Measurements from ENCODE around the gene VTA1. TPM values are rescaled to one million over a fixed set of nuclear protein-coding genes. Genes with fewer than 3 reads are reported as not detected.

VTA1 gene
- total and polyA plus RNA-seq, 2 of the 4 experiments (the other 2 are of a cell fraction): 60.9 to 120 TPM

DNA sequence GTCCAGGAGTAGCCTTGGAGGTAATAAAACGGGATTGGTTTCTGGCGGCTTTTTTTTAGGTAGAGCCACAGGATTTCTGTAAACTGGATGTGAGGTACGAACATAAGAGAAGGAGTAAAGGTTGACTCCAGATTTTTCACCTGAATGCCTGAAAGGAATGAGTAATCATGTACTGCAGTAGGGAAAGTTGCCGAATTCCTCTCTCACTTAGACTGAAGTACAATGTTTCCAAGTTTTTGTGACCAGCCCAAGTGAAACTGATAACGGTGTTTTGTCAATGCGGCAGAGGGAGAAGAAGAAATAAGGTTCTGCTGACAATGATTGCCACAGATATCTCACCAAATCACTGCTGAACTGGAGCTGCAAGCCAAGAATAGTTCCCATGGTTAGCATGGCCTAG lies 75.0 kb downstream of the VTA1 start:
- Histone ChIP-seq H3K14ac (replicated peaks; ENCODE audit: low read depth, low read length) (no peak overlapping the region), H2BK5ac (ENCODE audit: low read depth, low read length, poor library complexity, severe bottlenecking) (no peak overlapping the region), H3K9me3 (ENCODE audit: control insufficient read depth, insufficient read depth, low read length) (no peaks in the 10 kb centered on the region), H3K4me1 (ENCODE audit: control insufficient read depth, insufficient read depth, low read length) (no peaks in the 10 kb centered on the region), H3K4me3 (ENCODE audit: insufficient read depth, low read depth, low read length) (no peak overlapping the region), H3K9me1 (ENCODE audit: insufficient read depth, low read length) (no peaks in the 10 kb centered on the region), H4K8ac (ENCODE audit: low read depth in 2 of 2, low read length in 2 of 2) (no peak overlapping the region), H3K27ac (ENCODE audit: insufficient read depth, low read length) (no peak overlapping the region), H3K56ac (ENCODE audit: extremely low read depth, insufficient read depth, low read length) (no peak overlapping the region), H2BK15ac (ENCODE audit: low read depth, low read length) (no peak overlapping the region), H4K20me1 (ENCODE audit: insufficient read depth, low read length) (no peaks in the 10 kb centered on the region), H3K36me3 (ENCODE audit: control insufficient read depth, insufficient read depth, low read length) (no peaks in the 10 kb centered on the region), H4K5ac (ENCODE audit: low read depth, low read length) (no peak overlapping the region), H3K23ac (ENCODE audit: low read depth, low read length) (no peak overlapping the region), H2AK5ac (ENCODE audit: low read depth, low read length) (no peak overlapping the region), H4K91ac (ENCODE audit: insufficient read depth, low read depth, low read length) (no peak overlapping the region), H2BK120ac (ENCODE audit: low read depth, low read length) (no peak overlapping the region), H2BK20ac (ENCODE audit: low read depth, low read length) (no peak overlapping the region), H3K79me1 (ENCODE audit: low read depth in 1 of 2, low read length in 2 of 2) (no peaks in the 10 kb centered on the region; a peak in 1 of 4 replicates), H3K4me2 (ENCODE audit: low read depth, low read length) (no peak overlapping the region), H2AFZ (replicated peaks; ENCODE audit: low read length, poor library complexity) (no peak overlapping the region), H3K27me3 (ENCODE audit: control insufficient read depth, insufficient read depth, low read length) (no peaks in the 10 kb centered on the region), H3K18ac (ENCODE audit: low read depth, low read length) (no peak overlapping the region), H3K9ac (ENCODE audit: low read depth, low read length) (no peak overlapping the region), H3K4ac (ENCODE audit: low read depth, low read length) (no peak overlapping the region), H2AK9ac (replicated peaks; ENCODE audit: low read depth, low read length, poor library complexity) (no peak overlapping the region)
- no peak for TF ChIP-seq POLR2A (IDR thresholded peaks at IDR 0.05; ENCODE audit: low read depth, low read length)
- TF ChIP-seq MAZ (IDR thresholded peaks at IDR 0.05; ENCODE audit: borderline replicate concordance, low read depth, low read length): no peak
- no peak for TF ChIP-seq BHLHE40 (IDR thresholded peaks at IDR 0.05; ENCODE audit: low read depth, low read length)
- DNase-seq (no peak), ATAC-seq (ENCODE audit: low read depth) (no peak)
- dilution Hi-C loops (cut with HindIII; ENCODE audit: low sequenced_read_pairs, unreplicated experiment) (no loop called here), in situ Hi-C loops (cut with MboI; ENCODE audit: low sequenced_read_pairs) (no loop called here), intact Hi-C loops (cut with micrococcal nuclease) (no loop called here)
- 100% methylated on average over 1 of the region's 6 CpGs; no CpG with 5 or more reads in 1 of the 2 experiments for WGBS, 2 experiments (ENCODE audit: extremely low coverage in 2 of 2, insufficient read length in 1 of 2)
- BruUV-seq (replicated peaks): no TSS peak
- ChIA-PET CTCF (no interaction called here), POLR2A (ENCODE audit: unreplicated experiment) (no interaction called here)

Data from IMR-90 (cell line).